Subcutaneous adipose tissue (tissue), 4 donors: ENCODE measurements around the gene DIPK1A. TPM values are rescaled to one million over a fixed set of nuclear protein-coding genes. Genes with fewer than 3 reads are reported as not detected.

Source experiments
- total RNA-seq, 4 donors: library from RNA; depleted of rRNA; stranded (reverse); fragments of >200 nt; gene quantifications; one replicate each; pipeline ENCODE4 v1.1.0, GENCODE V29; 2016
- TF ChIP-seq, protein P1 (sequence below): fragments of 450-650 bp; IDR thresholded peaks from one replicate; pipeline ENCODE4 v1.5.1; 2016; ENCODE audit warnings: low read depth, mild to moderate bottlenecking, control low read depth, antibody characterized with exemption, moderate library complexity

Gene DIPK1A
- total RNA-seq, 4 donors from 2014 or later = 11.9 to 24.6 (median 18.3) TPM

- TF ChIP-seq, protein P1, sequence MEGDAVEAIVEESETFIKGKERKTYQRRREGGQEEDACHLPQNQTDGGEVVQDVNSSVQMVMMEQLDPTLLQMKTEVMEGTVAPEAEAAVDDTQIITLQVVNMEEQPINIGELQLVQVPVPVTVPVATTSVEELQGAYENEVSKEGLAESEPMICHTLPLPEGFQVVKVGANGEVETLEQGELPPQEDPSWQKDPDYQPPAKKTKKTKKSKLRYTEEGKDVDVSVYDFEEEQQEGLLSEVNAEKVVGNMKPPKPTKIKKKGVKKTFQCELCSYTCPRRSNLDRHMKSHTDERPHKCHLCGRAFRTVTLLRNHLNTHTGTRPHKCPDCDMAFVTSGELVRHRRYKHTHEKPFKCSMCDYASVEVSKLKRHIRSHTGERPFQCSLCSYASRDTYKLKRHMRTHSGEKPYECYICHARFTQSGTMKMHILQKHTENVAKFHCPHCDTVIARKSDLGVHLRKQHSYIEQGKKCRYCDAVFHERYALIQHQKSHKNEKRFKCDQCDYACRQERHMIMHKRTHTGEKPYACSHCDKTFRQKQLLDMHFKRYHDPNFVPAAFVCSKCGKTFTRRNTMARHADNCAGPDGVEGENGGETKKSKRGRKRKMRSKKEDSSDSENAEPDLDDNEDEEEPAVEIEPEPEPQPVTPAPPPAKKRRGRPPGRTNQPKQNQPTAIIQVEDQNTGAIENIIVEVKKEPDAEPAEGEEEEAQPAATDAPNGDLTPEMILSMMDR = no peak
Measured at GRCh38 chr1:92842082-92843045, 118.9 kb downstream of the DIPK1A start.

DNA sequence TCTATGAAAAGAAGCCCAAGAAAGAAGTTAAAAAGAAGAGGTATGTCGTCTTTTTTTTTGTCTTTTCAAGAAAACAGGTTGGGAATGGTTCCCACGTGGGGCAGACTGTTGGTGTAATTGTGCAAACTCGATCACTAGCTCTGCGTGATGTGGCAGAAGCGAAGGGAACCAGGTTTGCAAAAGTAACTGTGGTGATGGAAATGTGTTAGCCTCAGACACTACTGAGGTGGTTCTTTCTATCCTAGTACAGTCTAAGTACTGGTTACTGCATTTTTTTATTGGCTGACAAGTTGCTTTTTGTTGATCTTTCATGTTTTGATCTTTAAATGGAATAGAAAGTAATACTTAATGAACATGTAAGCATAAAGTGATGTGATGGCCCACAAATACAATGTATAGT, 120.7 kb downstream of the DIPK1A start:
- TF ChIP-seq, protein P1 = no peak

DNA sequence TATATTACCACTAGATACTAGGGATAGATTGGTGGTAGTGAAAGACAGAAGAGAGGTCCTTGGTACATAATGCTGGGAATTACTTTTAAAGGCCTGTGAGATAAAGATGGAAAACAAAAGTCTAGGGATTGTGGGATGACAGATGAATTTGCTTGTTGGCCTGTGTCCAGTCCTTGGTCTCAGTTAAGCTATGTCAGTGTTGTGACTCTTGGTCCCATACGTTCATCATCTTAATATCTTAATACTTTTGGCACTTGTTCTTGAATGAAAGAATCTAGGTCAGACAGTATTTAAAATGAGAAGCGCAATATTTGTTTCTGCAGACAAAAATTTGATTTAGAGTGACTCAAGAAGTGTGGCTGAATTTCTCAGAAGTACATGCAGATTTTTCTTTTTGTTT, 121.8 kb downstream of the DIPK1A start:
- TF ChIP-seq, protein P1 = no peak

GRCh38 chr1:92838519-92838918, 122.7 kb downstream of the DIPK1A start:
- TF ChIP-seq, protein P1 = no peak

- TF ChIP-seq, protein P1 = no peak
Measured at GRCh38 chr1:92837062-92837461, 124.2 kb downstream of the DIPK1A start.

GRCh38 chr1:92834617-92835016, 126.6 kb downstream of the DIPK1A start:
- TF ChIP-seq, protein P1 = no peak

DNA sequence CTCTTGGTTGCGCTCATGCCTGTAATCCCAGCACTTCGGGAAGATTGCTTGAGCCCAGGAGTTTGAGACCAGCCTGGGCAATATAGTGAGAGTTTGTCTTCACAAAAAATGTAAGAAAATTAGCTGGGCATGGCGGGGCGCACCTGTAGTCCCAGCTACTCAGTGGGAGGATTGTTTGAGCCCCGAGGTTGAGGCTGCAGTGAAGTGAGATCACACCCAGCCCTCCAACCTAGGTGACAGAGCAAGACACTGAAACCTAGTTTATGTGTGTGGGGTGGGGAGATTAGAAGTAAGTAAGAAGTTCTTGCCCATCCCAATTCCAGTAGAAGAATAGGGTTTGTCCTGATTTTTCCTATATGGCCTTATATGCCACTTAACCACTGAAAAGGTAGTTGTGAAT, 127.4 kb downstream of the DIPK1A start:
- TF ChIP-seq, protein P1 = no peak
